ENCODE data around the gene LRP8. TPM values are rescaled to one million over a fixed set of nuclear protein-coding genes. Genes with fewer than 3 reads are reported as not detected.

LRP8 gene
- total RNA-seq, 4 donors from 2014 or later, result 1.8 to 3.6 (median 2.2) TPM

DNA sequence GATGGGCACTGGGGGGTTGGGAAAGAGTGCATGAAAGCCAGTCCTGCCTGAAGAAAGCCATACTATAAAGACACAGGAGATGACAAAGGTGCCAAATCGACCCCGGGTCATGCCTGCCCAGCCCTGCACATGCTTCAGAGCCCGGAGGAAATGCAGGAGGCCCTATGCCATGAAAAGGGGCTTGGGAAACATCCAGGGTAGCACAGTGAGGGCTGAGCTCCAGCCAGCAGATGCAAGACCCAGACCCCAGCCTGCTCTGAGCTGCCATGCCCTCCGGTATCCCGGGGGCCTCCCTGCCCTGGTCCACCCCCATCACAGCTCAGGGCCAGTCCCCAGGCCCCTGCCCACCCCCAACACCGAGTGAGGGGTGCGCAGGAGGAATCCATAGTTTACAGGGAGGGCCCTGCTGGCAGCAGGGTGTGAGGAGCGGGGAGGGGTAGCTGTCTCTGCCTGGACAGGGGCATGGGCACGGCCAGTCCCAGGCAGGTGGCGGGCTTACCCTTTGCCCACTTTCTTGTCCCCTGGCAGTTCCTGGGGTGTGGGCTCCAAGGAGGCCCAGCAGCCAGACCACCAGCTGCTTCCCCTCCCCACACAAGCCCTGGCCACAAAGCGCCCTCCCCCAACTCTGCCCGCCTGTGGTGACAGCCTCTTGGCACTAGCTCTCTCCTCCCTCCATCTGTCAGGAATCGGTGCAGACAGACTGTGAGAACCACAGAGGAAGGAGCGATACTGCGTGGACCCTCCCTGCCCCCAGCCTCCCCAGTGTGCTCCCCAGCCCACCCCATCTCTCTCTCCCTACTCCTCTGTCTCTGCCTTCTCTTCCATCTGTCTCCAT lies 16.8 kb downstream of the LRP8 start:
- ATAC-seq, result no peak

DNA sequence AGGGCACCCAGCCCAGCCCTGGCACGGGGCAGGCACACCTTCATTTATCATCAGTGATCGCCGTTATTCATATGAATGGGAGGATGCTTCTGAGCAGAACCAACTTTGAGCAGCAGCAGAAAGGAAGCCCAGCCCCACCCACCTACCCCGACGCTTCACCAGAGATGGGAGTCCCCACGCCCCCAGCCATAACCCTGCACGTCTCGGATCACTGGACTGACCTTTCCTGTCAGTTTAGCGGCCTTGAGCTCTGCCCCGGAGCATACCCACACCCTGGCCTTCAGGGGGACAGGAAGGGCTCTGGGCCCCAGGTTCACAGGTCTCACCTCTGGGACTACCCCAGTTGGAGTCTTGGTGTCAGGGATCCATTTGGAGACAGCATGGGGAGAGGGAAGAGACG lies 18.1 kb downstream of the LRP8 start:
- ATAC-seq, result no peak
- no peaks in the 10 kb centered on the region for H3K36me3 ChIP-seq
- no peaks in the 10 kb centered on the region for H3K4me1 ChIP-seq
- no peak overlapping the region for H3K4me3 ChIP-seq
- TF ChIP-seq EP300 (IDR thresholded peaks at IDR 0.05) (no peak), POLR2AphosphoS5 (IDR thresholded peaks at IDR 0.05) (no peak), POLR2A (IDR thresholded peaks at IDR 0.05) (no peak)
- TF ChIP-seq, protein P1, sequence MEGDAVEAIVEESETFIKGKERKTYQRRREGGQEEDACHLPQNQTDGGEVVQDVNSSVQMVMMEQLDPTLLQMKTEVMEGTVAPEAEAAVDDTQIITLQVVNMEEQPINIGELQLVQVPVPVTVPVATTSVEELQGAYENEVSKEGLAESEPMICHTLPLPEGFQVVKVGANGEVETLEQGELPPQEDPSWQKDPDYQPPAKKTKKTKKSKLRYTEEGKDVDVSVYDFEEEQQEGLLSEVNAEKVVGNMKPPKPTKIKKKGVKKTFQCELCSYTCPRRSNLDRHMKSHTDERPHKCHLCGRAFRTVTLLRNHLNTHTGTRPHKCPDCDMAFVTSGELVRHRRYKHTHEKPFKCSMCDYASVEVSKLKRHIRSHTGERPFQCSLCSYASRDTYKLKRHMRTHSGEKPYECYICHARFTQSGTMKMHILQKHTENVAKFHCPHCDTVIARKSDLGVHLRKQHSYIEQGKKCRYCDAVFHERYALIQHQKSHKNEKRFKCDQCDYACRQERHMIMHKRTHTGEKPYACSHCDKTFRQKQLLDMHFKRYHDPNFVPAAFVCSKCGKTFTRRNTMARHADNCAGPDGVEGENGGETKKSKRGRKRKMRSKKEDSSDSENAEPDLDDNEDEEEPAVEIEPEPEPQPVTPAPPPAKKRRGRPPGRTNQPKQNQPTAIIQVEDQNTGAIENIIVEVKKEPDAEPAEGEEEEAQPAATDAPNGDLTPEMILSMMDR (IDR thresholded peaks at IDR 0.05), result no peak
- H3K27me3 ChIP-seq, result no peaks in the 10 kb centered on the region
- WGBS, 2 donors (ENCODE audit: low coverage in 1 of 2), result 82 to 93% methylated on average over 3 to 6 of the region's 11 CpGs
- H3K27ac ChIP-seq, result no peak overlapping the region
- H3K9me3 ChIP-seq, result no peaks in the 10 kb centered on the region

More for the DNA sequence above, 16.8 kb downstream of the LRP8 start:
- H3K36me3 ChIP-seq, result no peaks in the 10 kb centered on the region
- no peaks in the 10 kb centered on the region for H3K4me1 ChIP-seq
- no peaks in the 10 kb centered on the region for H3K27me3 ChIP-seq
- no peak for TF ChIP-seq POLR2A (IDR thresholded peaks at IDR 0.05)
- TF ChIP-seq POLR2AphosphoS5 (IDR thresholded peaks at IDR 0.05), result no peak
- TF ChIP-seq, protein P1 (IDR thresholded peaks at IDR 0.05), result no peak
- no peak for TF ChIP-seq EP300 (IDR thresholded peaks at IDR 0.05)
- H3K4me3 ChIP-seq, result no peak overlapping the region
- no peak overlapping the region for H3K27ac ChIP-seq
- 73 to 81% methylated on average over 3 to 6 of the region's 15 CpGs for WGBS, 2 donors (ENCODE audit: low coverage in 1 of 2)
- H3K9me3 ChIP-seq, result no peaks in the 10 kb centered on the region

DNA sequence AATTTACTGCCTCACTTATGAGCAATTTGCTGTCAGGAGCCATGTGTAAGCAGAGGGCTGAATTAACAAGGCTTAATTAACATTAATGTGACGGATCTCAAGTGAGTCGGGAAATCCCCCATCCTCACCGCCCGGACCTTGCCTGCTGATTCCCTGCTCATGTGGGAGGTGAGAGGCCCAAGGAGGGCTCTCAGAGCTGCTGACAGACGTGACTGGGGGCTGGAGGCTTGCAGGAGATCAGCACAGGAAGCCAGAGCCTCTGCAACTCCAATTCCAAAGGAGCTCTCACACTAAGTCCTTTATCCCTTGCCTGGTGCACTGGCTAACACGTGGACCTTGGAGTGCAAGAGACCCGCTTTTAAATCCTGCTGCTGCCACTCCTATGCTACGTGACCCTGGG lies 19.4 kb downstream of the LRP8 start:
- Histone ChIP-seq H3K9me3 (no peaks in the 10 kb centered on the region), H3K27ac (no peak overlapping the region), H3K4me3 (no peak overlapping the region), H3K4me1 (no peaks in the 10 kb centered on the region), H3K36me3 (no peaks in the 10 kb centered on the region), H3K27me3 (no peaks in the 10 kb centered on the region)
- WGBS, 2 donors (ENCODE audit: low coverage in 1 of 2), result 70 to 71% methylated on average over 1 to 2 of the region's 8 CpGs
- no peak for TF ChIP-seq EP300 (IDR thresholded peaks at IDR 0.05)
- TF ChIP-seq POLR2A (IDR thresholded peaks at IDR 0.05), result no peak
- TF ChIP-seq POLR2AphosphoS5 (IDR thresholded peaks at IDR 0.05), result no peak
- no peak for ATAC-seq

GRCh38 chr1:53307037-53307436 lies 20.8 kb downstream of the LRP8 start:
- Histone ChIP-seq H3K9me3 (no peaks in the 10 kb centered on the region), H3K4me3 (no peak overlapping the region), H3K36me3 (no peaks in the 10 kb centered on the region), H3K27ac (no peak overlapping the region), H3K27me3 (no peaks in the 10 kb centered on the region), H3K4me1 (no peaks in the 10 kb centered on the region)
- 60% methylated on average over 1 of the region's 4 CpGs; no CpG with 5 or more reads in 1 of the 2 donors for WGBS, 2 donors (ENCODE audit: low coverage in 1 of 2)
- no peak for ATAC-seq
- TF ChIP-seq, protein P1 (IDR thresholded peaks at IDR 0.05), result no peak
- TF ChIP-seq POLR2A (IDR thresholded peaks at IDR 0.05) (no peak), POLR2AphosphoS5 (IDR thresholded peaks at IDR 0.05) (no peak), EP300 (IDR thresholded peaks at IDR 0.05) (no peak)

DNA sequence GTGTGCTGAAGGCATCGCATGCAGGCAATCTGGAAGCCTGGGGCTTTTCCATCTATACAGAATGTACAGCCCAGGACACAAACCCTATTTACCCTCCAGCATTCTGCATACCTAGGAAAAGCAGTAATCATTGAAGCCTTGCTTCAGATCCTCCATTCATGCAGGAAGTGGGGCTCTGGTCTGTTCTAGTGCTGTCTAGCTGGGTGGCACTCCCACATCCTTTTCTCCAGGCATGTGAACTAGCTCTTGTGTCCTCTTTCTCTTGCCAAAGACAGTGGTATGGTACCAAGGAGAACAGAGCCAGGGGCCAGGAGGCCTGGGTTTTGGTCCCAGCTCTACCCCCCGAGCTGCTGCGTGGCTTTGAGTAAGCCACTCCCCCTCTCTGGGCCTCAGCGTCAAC lies 21.7 kb downstream of the LRP8 start:
- H3K4me1 ChIP-seq, result no peaks in the 10 kb centered on the region
- TF ChIP-seq, protein P1 (IDR thresholded peaks at IDR 0.05), result no peak
- TF ChIP-seq POLR2A (IDR thresholded peaks at IDR 0.05) (no peak), EP300 (IDR thresholded peaks at IDR 0.05) (no peak), POLR2AphosphoS5 (IDR thresholded peaks at IDR 0.05) (no peak)

More for the DNA sequence above, 21.7 kb downstream of the LRP8 start:
- Histone ChIP-seq H3K36me3 (no peaks in the 10 kb centered on the region), H3K27ac (no peak overlapping the region), H3K9me3 (no peaks in the 10 kb centered on the region), H3K27me3 (no peaks in the 10 kb centered on the region), H3K4me3 (no peak overlapping the region)
- WGBS, 2 donors (ENCODE audit: low coverage in 1 of 2), result no CpG with 5 or more reads among the region's 4 CpGs
- no peak for ATAC-seq

Measured in gastroesophageal sphincter (tissue), 4 donors.